GM12878 (cell line): ENCODE results near the gene BMF. TPM values are rescaled to one million over a fixed set of nuclear protein-coding genes. Genes with fewer than 3 reads are reported as not detected.
"Not testable (repeated sequence)": the region's sequence is repeated elsewhere in the genome, so short reads cannot be mapped to it uniquely, and the experiment has no call there.

Experiments
- ATAC-seq: fragments of 200-7000 bp; cut with Tn5 transposase; 3 replicates; pipeline ENCODE4 v1.9.1; 2020; ENCODE audit warnings: mild to moderate bottlenecking, moderate library complexity
- BruUV-seq: library from RNA; stranded (reverse); fragments of 400-500 nt; replicated peaks from 2 replicates; lab custom pipeline; 2021; lab: Mats Ljungman, UMichigan
- CTCF ChIA-PET: fragments of 300-600 bp; sonication (Branson Sonifier 250); formaldehyde crosslinking; extraction: SDS; loops from one replicate; lab custom pipeline; 2021; ENCODE audit warnings: inconsistent platforms; lab: Yijun Ruan, JAX
- POLR2A ChIA-PET: fragments of 350-600 bp; formaldehyde crosslinking; extraction: SDS; loops from one replicate; lab custom pipeline; 2021; ENCODE audit warnings: inconsistent platforms; lab: Charles Lee
- RAD21 ChIA-PET: fragments of 300-600 bp; sonication (Branson Sonifier 250); formaldehyde crosslinking; loops from one replicate; lab custom pipeline; 2023; ENCODE audit warnings: antibody characterized with exemption; ENCODE audit not compliant: unreplicated experiment; lab: Charles Lee
- SMC1A ChIA-PET: fragments of 300-600 bp; sonication (Branson Sonifier 250); formaldehyde crosslinking; loops from one replicate; lab custom pipeline; 2023; ENCODE audit not compliant: unreplicated experiment, uncharacterized antibody; lab: Charles Lee
- DNase-seq: peaks from one replicate; pipeline ENCODE4 v3.0.0-alpha.2; 2011; ENCODE audit warnings: low read depth, low spot score
- FAIRE-seq: peaks from 3 replicates; lab custom pipeline; 2011; peaks lifted over from hg19 to GRCh38; lab: Jason Lieb, UNC
- H2AFZ ChIP-seq: 2 replicates; pipeline ENCODE4 v1.6.0; 2011; ENCODE audit warnings: low read depth, low read length, control low read depth; ENCODE audit not compliant: control insufficient read depth
- H3K27ac ChIP-seq: 2 replicates; pipeline ENCODE4 v1.5.1; 2011; ENCODE audit warnings: control low read depth; ENCODE audit not compliant: control insufficient read depth, insufficient read depth
- H3K27me3 ChIP-seq, 2 experiments: replicated peaks in 1 of 2; 2 replicates each; pipeline versions ENCODE4 v1.6.0 to v1.6.1; 2011; ENCODE audit warnings: low read length in 1 of 2; ENCODE audit not compliant: control insufficient read depth in 2 of 2, insufficient read depth in 2 of 2
- H3K36me3 ChIP-seq, 2 experiments: 2 replicates each; pipeline ENCODE4 v1.5.1; 2011; ENCODE audit warnings: low read length in 1 of 2; ENCODE audit not compliant: control insufficient read depth in 2 of 2, insufficient read depth in 2 of 2
- H3K4me1 ChIP-seq: 2 replicates; pipeline ENCODE4 v1.6.1; 2011; ENCODE audit warnings: mild to moderate bottlenecking, low read length, moderate library complexity, mixed read lengths; ENCODE audit not compliant: control insufficient read depth, insufficient read depth
- H3K4me2 ChIP-seq: 2 replicates; pipeline ENCODE4 v1.6.0; 2011; ENCODE audit warnings: control low read depth; ENCODE audit not compliant: control insufficient read depth, insufficient read depth
- H3K4me3 ChIP-seq: fragments of 200-600 bp; sonication (generic); 2 replicates; pipeline ENCODE4 v1.5.1; 2016
- H3K79me2 ChIP-seq: 2 replicates; pipeline ENCODE4 v1.6.0; 2011; ENCODE audit warnings: low read length; ENCODE audit not compliant: control insufficient read depth, insufficient read depth
- H3K9ac ChIP-seq: 2 replicates; pipeline ENCODE4 v1.8.0; 2011; ENCODE audit warnings: low read length, control low read depth, mixed read lengths; ENCODE audit not compliant: control insufficient read depth, insufficient read depth
- H3K9me3 ChIP-seq: replicated peaks from 3 replicates; pipeline ENCODE4 v1.5.1; 2011; ENCODE audit warnings: mild to moderate bottlenecking, low read length; ENCODE audit not compliant: control insufficient read depth, insufficient read depth
- H4K20me1 ChIP-seq: 2 replicates; pipeline ENCODE4 v1.6.0; 2011; ENCODE audit not compliant: control insufficient read depth, insufficient read depth
- ASH2L ChIP-seq: fragments of 300-600, 200-600 bp; sonication (generic); IDR thresholded peaks from 2 replicates; pipeline ENCODE4 v1.6.1; 2017; ENCODE audit warnings: low read depth, mild to moderate bottlenecking, borderline replicate concordance
- ATF7 ChIP-seq: fragments of 450-650 bp; IDR thresholded peaks from 2 replicates; pipeline ENCODE4 v1.6.1; 2016; ENCODE audit warnings: low read depth, mild to moderate bottlenecking
- BACH1 ChIP-seq: fragments of 450-650 bp; IDR thresholded peaks from 2 replicates; pipeline ENCODE4 v1.6.1; 2017; ENCODE audit warnings: mild to moderate bottlenecking, borderline replicate concordance
- CHD4 ChIP-seq: fragments of 200-600 bp; sonication (generic); IDR thresholded peaks from 2 replicates; pipeline ENCODE4 v1.6.1; 2016; ENCODE audit warnings: mild to moderate bottlenecking
- CUX1 ChIP-seq: IDR thresholded peaks from 2 replicates; pipeline ENCODE4 v1.6.1; 2012; ENCODE audit warnings: improper control_type of control experiment, low read depth, low read length; ENCODE audit not compliant: insufficient replicate concordance
- ETV6 ChIP-seq, 2 experiments: fragments of 450-650 bp in 1 of 2; IDR thresholded peaks in 1 of 2; conservative IDR thresholded peaks in 1 of 2; 2 replicates each; pipeline ENCODE4 v1.6.1; 2014; ENCODE audit warnings: antibody characterized with exemption in 1 of 2, borderline replicate concordance in 1 of 2, low read depth in 1 of 2, mild to moderate bottlenecking in 1 of 2, moderate library complexity in 1 of 2
- MEF2A ChIP-seq: IDR thresholded peaks from 2 replicates; pipeline ENCODE4 v1.6.1; 2011; ENCODE audit warnings: low read depth, mild to moderate bottlenecking, low read length, moderate library complexity; ENCODE audit not compliant: insufficient read depth
- NFYB ChIP-seq: IDR thresholded peaks from 2 replicates; pipeline ENCODE4 v1.6.1; 2011; ENCODE audit warnings: low read depth, mild to moderate bottlenecking, low read length, improper control_type of control experiment, moderate library complexity; ENCODE audit not compliant: insufficient read depth
- SREBF2 ChIP-seq: IDR thresholded peaks from 2 replicates; pipeline ENCODE4 v1.6.1; 2012; ENCODE audit warnings: mild to moderate bottlenecking, low read length
- WGBS: methylation state at CpG from one replicate; pipeline ENCODE4 v1.1.6; 2016; ENCODE audit warnings: low lambda C conversion rate; ENCODE audit not compliant: insufficient replicate concordance, insufficient coverage; ENCODE audit errors: missing lambda C conversion rate; 5-methylcytosine and 5-hydroxymethylcytosine counted together
- in situ Hi-C: fragments of 300-500 bp; cut with MboI; formaldehyde crosslinking; loops from 9 replicates; pipeline ENCODE4 v1.14.3; 2018; ENCODE audit warnings: mixed read lengths
- intact Hi-C: fragments of 100-400 bp; cut with micrococcal nuclease; formaldehyde crosslinking; loops from one replicate; pipeline ENCODE4 v1.14.2; 2022; ENCODE audit not compliant: unreplicated experiment
- polyA plus RNA-seq, 11 experiments: library from polyadenylated mRNA; depleted of rRNA in 4 of 11; unstranded in 6 of 11; stranded (reverse) in 5 of 11; fragments of >200 nt; fragmentation: Nextera tagmentation in 4 of 11; fragmentation: Illumina TruSeq in 1 of 11; extraction: Ambion mirVana in 4 of 11; extraction: Trizol in 1 of 11; gene quantifications; 1 replicate in 1 of 11; 2 replicates in 10 of 11; pipeline versions ENCODE4 v1.2.1 to v1.2.3, GENCODE V29; 2011 to 2016; ENCODE audit warnings: inconsistent platforms in 2 of 11, missing spikeins in 2 of 11, low read depth in 1 of 11
- total RNA-seq, 4 experiments: library from RNA; depleted of rRNA in 3 of 4; stranded (reverse); fragments of >200 nt in 3 of 4; fragmentation: Illumina TruSeq in 1 of 4; extraction: Trizol in 1 of 4; gene quantifications; 2 replicates each; pipeline versions ENCODE4 v1.2.1 to v1.2.3, GENCODE V29; 2013 to 2021
- TF ChIP-seq, protein P1 (sequence below): IDR thresholded peaks from 2 replicates; pipeline ENCODE4 v1.6.1; 2012; ENCODE audit warnings: low read depth, low read length, improper control_type of control experiment

The BMF gene
- total and polyA plus RNA-seq, 10 of the 15 experiments (the other 5 are each of a cell fraction or from before 2014, with no cell fraction given), result 0.82 to 34.9 (median 16.9) TPM

DNA sequence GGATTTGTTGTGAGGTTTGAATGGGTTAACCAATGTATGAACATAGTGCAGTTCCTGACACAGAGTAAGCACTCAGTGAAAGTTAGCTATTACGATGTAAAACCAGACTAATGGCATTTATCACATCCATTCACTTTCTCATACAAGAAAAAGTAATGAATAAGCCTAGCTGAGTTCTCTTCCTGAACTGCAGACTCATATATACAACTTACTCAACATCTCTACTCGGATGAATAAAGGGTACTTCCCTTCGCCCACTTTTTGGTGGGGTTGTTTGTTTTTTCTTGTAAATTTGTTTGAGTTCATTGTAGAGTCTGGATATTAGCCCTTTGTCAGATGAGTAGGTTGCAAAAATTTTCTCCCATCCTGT is 29.5 kb upstream of the BMF start:
- 20% methylated on average over 3 of the region's 3 CpGs for WGBS
- H3K9me3 ChIP-seq, in situ Hi-C loops, H3K4me1 ChIP-seq, H3K79me2 ChIP-seq, H3K9ac ChIP-seq, H3K4me2 ChIP-seq, SMC1A ChIA-PET, POLR2A ChIA-PET, intact Hi-C loops, DNase-seq, ATAC-seq, H4K20me1 ChIP-seq, H3K36me3 ChIP-seq, H3K27me3 ChIP-seq, H2AFZ ChIP-seq, BruUV-seq, H3K4me3 ChIP-seq, FAIRE-seq, H3K27ac ChIP-seq: not testable (repeated sequence)
- RAD21 ChIA-PET, result interaction anchor here (1.5 kb wide), 1 partner anchor 79 kb away, joined by 3 read pairs; no protein-coding TSS in a partner anchor
- CTCF ChIA-PET, result interaction anchor here (1.6 kb wide), 1 partner anchor 79 kb away, joined by 3 read pairs; no protein-coding TSS in a partner anchor

DNA sequence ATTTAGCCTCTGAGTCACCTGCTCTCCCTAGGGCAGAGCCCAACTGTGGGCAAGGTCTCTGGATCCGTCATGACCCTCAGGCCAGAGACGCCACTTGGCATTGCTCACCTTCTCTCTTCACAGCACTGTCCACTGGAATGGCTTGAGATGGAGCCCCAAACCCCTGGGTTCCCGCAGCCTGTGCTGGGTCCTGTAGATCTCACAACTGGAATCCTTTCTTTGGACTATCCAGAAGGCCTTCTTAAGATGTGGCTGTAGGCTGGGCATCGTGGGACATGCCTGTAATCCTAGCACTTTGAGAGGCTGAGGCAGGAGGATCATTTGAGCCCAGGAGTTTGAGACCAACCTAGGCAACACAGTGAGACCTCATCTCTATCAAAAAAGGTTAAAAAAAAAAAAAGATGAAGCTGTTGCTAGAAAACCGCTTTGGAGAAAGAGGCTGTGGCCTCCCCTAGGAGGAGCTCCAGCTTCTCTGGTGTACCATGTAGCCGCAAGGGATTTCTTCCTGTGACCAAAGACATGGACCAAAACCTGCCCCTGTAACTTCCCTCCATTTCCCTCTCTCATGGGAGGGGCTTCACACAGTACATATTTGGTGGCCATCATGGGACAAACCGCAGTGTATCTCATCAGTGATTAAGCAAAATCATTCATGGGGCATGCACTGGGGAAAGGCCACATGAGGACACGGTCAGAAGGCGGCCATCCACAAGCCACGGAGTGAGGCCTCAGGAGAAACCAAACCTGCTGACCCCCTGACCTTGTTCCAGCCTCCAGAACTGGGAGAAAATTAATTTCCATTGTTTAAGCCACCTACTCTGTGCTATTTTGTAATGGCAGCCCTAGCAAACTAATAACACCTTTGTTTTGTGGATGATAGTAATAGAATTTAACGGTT is 28.9 kb upstream of the BMF start:
- ChIA-PET CTCF (interaction anchor here (1.2 to 1.6 kb wide), 2 partner anchors 19 to 80 kb away, joined by 3 to 4 read pairs; no protein-coding TSS in a partner anchor), RAD21 (interaction anchor here (1.5 kb wide), 1 partner anchor 80 kb away, joined by 3 read pairs; no protein-coding TSS in a partner anchor), POLR2A (no interaction called here), SMC1A (no interaction called here)
- DNase-seq (no peak), FAIRE-seq (no peak), ATAC-seq (no peak)
- H3K9ac ChIP-seq, result no peak overlapping the region
- no peaks in the 10 kb centered on the region for H3K9me3 ChIP-seq
- no peak overlapping the region for H3K27ac ChIP-seq
- no peak overlapping the region for H3K4me3 ChIP-seq
- H3K36me3 ChIP-seq, result no peaks in the 10 kb centered on the region
- no TSS peak for BruUV-seq
- intact Hi-C loops (no loop called here), in situ Hi-C loops (no loop called here)
- WGBS, result 67% methylated on average over 11 of the region's 11 CpGs
- H3K79me2 ChIP-seq, result no peaks in the 10 kb centered on the region
- no peaks in the 10 kb centered on the region for H3K4me1 ChIP-seq
- H3K4me2 ChIP-seq, result no peak overlapping the region
- no peak overlapping the region for H2AFZ ChIP-seq
- H3K27me3 ChIP-seq, result no peaks in the 10 kb centered on the region
- H4K20me1 ChIP-seq, result no peaks in the 10 kb centered on the region
- TF ChIP-seq CUX1 (no peak), BACH1 (no peak), CHD4 (no peak), MEF2A (no peak), ASH2L (no peak), ETV6 (conservative IDR thresholded peaks at IDR 0.05 in 1 of 2, IDR thresholded peaks at IDR 0.05 in 1 of 2; ENCODE audit: borderline replicate concordance in 1 of 2, low read depth in 1 of 2) (no peak), SREBF2 (no peak), ATF7 (no peak), NFYB (no peak)
- TF ChIP-seq, protein P1, sequence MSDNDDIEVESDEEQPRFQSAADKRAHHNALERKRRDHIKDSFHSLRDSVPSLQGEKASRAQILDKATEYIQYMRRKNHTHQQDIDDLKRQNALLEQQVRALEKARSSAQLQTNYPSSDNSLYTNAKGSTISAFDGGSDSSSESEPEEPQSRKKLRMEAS, result no peak
